ENCODE measurements around the gene UCP2.
"Not testable (repeated sequence)": the region's sequence is repeated elsewhere in the genome, so short reads cannot be mapped to it uniquely, and the experiment has no call there.

UCP2 gene

DNA sequence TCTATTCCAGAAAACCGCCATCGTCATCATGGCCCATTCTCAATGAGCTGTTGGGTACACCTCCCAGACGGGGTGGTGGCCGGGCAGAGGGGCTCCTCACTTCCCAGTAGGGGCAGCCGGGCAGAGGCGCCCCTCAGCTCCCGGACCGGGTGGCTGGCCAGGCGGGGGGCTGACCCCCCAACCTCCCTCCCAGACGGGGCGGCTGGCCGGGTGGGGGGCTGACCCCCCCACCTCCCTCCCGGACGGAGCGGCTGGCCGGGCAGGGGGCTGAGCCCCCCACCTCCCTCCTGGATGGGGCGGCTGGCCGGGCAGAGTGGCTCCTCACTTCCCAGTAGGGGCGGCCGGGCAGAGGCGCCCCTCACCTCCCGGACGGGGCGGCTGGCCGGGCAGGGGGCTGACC is 46.6 kb downstream of the UCP2 start:
- not testable (repeated sequence) for DNase-seq

DNA sequence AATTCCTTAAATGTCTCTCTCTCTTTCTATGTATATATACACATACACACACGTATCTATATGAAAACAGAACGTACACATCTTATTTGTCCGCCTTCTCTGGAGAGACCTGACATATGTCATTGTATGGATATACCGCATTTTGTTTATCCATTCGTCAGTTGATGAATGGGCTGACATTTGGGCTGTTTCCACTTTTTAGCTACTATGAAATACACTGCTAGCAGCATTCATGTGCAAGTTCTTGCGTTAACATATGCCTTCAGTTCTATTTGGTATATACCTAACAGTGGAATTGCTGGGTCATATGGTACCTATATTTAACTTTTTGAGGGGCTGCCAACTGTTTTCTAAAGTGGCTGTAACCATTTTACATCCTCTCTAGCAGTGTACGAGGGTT is 49.9 kb downstream of the UCP2 start:
- no peak for DNase-seq

DNA sequence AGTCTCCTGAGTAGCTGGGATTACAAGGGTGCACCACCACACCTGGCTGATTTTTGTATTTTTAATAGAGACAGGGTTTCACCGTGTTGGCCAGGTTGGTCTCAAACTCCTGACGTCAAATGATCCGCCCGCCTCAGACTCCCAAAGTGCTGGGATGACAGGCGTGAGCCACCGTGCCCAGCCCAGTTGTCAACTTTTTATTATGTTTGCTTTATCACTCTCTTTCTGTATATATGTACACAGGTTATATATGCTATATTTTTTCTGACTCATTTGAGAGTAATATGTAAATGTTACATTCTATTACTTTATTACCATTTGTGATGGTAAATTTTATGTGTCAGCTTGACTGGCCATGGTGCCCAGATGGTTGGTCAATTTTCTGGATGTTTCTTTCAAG is 50.7 kb downstream of the UCP2 start:
- no peak for DNase-seq

DNA sequence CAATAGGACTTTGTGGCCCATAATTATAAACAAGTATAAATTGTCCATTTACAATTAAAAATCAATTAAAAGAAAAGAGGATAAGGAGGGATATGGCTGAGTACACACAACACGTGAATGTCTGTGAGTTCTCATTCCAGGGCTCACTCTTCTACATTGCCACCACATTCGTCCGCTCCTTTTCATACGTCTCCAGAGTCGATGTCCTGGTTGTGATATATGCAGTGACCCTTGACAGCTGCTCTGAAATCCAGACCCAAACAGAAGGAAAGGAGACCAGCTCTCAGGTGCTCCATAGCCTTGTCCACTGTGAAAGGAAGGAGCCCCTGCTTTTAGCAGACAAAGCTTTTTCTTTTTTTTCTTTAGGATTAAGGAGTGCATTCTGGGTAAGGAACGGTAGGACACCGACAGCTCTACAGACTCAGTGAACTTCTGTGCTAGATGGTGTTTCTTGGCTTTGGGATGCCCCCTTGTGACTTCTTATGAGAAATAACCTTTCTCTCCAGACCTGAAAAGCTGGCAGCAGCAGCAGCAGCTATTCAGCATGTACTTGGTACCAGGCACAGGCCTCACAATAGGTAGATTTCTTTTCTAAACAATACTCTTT is 51.5 kb downstream of the UCP2 start:
- DNase-seq: peak; percentile 94 to 96

DNA sequence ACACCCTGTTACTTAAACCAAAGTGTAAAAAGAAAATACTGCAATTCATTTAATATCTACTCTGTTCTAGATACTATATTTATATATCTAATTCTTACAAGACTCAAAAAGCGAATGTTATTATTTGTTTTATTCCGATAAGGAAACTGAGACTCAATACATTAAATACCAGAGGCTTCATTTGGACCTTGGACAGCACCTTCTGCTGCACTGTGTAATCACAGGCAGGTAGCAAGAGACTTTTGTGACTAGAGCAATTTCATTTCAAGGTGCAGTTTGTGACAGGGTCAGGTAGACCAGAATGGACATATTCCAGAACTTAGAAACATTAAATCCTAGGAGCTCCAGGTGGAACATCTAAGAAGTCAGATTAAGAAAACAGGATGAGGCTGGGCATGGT is 53.3 kb downstream of the UCP2 start:
- no peak for DNase-seq

All from Kasumi-1 (cell line).